GM12891 (cell line): ENCODE data around the gene PRKAR2A.

Experiments used
- DNase-seq: peaks from one replicate; pipeline ENCODE4 v3.0.0; 2011; ENCODE audit warnings: low spot score; ENCODE audit not compliant: insufficient read length
- FAIRE-seq: peaks from 2 replicates; lab custom pipeline; 2011; peaks lifted over from hg19 to GRCh38; lab: Jason Lieb, UNC
- PAX5 ChIP-seq: IDR thresholded peaks from 2 replicates; pipeline ENCODE4 v1.6.1; 2011; ENCODE audit warnings: low read length, moderate library complexity, mild to moderate bottlenecking; ENCODE audit not compliant: insufficient read depth, severe bottlenecking
- POLR2A ChIP-seq: IDR thresholded peaks from 2 replicates; pipeline ENCODE4 v1.6.1; 2011; ENCODE audit warnings: low read depth, low read length, control low read depth
- POLR2AphosphoS5 ChIP-seq: IDR thresholded peaks from 2 replicates; pipeline ENCODE4 v1.6.1; 2011; ENCODE audit warnings: low read depth, low read length, control low read depth
- POU2F2 ChIP-seq: IDR thresholded peaks from 2 replicates; pipeline ENCODE4 v1.6.1; 2011; ENCODE audit warnings: low read depth, mild to moderate bottlenecking, control low read depth, low read length, moderate library complexity
- SPI1 ChIP-seq: IDR thresholded peaks from 2 replicates; pipeline ENCODE4 v1.6.1; 2011; ENCODE audit warnings: low read depth, low read length, control low read depth
- TAF1 ChIP-seq: IDR thresholded peaks from 2 replicates; pipeline ENCODE4 v1.6.1; 2011; ENCODE audit warnings: low read depth, low read length, control low read depth

Gene PRKAR2A

GRCh38 chr3:48877671-48878070 is 30.0 kb upstream of the PRKAR2A start:
- no peak for DNase-seq
- FAIRE-seq = no peak
- no peak for TF ChIP-seq PAX5
- TF ChIP-seq POLR2A = no peak
- no peak for TF ChIP-seq POU2F2
- no peak for TF ChIP-seq POLR2AphosphoS5
- no peak for TF ChIP-seq TAF1
- no peak; the same call in 1 of the 2 replicates for TF ChIP-seq SPI1

- TF ChIP-seq POLR2AphosphoS5 (no peak), PAX5 (no peak), TAF1 (no peak), POLR2A (no peak), POU2F2 (no peak), SPI1 (no peak)
- DNase-seq (no peak), FAIRE-seq (no peak)
Measured at GRCh38 chr3:48863122-48863521, 15.4 kb upstream of the PRKAR2A start.

GRCh38 chr3:48859206-48859605 is 11.5 kb upstream of the PRKAR2A start:
- TF ChIP-seq SPI1 (no peak), POLR2AphosphoS5 (no peak), POLR2A (no peak), POU2F2 (no peak), PAX5 (no peak), TAF1 (no peak)
- FAIRE-seq = peak; percentile 43
- DNase-seq = no peak

- no peak for TF ChIP-seq PAX5
- TF ChIP-seq POLR2A = no peak
- TF ChIP-seq POU2F2 = no peak
- TF ChIP-seq POLR2AphosphoS5 = no peak
- TF ChIP-seq TAF1 = no peak
- no peak for TF ChIP-seq SPI1
Measured at GRCh38 chr3:48858709-48859108, 11.0 kb upstream of the PRKAR2A start.

GRCh38 chr3:48857641-48858040 is 10.0 kb upstream of the PRKAR2A start:
- DNase-seq = no peak
- no peak for FAIRE-seq
- TF ChIP-seq TAF1 = no peak
- TF ChIP-seq POLR2A = no peak

More at GRCh38 chr3:48858709-48859108, 11.0 kb upstream of the PRKAR2A start:
- FAIRE-seq = no peak
- no peak for DNase-seq

- no peak for TF ChIP-seq TAF1
- TF ChIP-seq POU2F2 = no peak
- TF ChIP-seq PAX5 = no peak
- TF ChIP-seq POLR2AphosphoS5 = no peak
- TF ChIP-seq SPI1 = no peak
- no peak for TF ChIP-seq POLR2A
- no peak for DNase-seq
- FAIRE-seq = no peak
Measured at GRCh38 chr3:48856469-48856868, 8.8 kb upstream of the PRKAR2A start.

GRCh38 chr3:48855681-48856447 is 8.2 kb upstream of the PRKAR2A start:
- FAIRE-seq (no peak), DNase-seq (no peak)
- TF ChIP-seq POLR2A (no peak), POLR2AphosphoS5 (no peak), PAX5 (no peak), TAF1 (no peak), SPI1 (no peak), POU2F2 (no peak)

- FAIRE-seq (no peak), DNase-seq (no peak)
- TF ChIP-seq TAF1 (no peak), POLR2A (no peak), POLR2AphosphoS5 (no peak), POU2F2 (no peak), SPI1 (no peak)
Measured at GRCh38 chr3:48852151-48852550, 4.5 kb upstream of the PRKAR2A start.

GRCh38 chr3:48851407-48851806 is 3.7 kb upstream of the PRKAR2A start:
- DNase-seq (no peak), FAIRE-seq (no peak)
- TF ChIP-seq SPI1 (no peak), PAX5 (no peak), TAF1 (no peak)

- FAIRE-seq = no peak
- no peak for DNase-seq
- no peak for TF ChIP-seq POLR2AphosphoS5
- TF ChIP-seq TAF1 = no peak
- no peak for TF ChIP-seq POU2F2
- no peak for TF ChIP-seq SPI1
- TF ChIP-seq POLR2A = no peak
- TF ChIP-seq PAX5 = no peak
Measured at GRCh38 chr3:48848816-48849515, 1.3 kb upstream of the PRKAR2A start.
